Trophoblast cell (in vitro differentiated cells and primary cell): ENCODE measurements around the gene AGXT.

Experiments
- DNase-seq, 2 donors: peaks; one replicate each; pipeline ENCODE4 v3.0.0-alpha.2; 2016
- H2AFZ ChIP-seq: 2 replicates; pipeline ENCODE4 v1.6.1; 2013; ENCODE audit warnings: low read length, moderate library complexity, mild to moderate bottlenecking; ENCODE audit not compliant: insufficient read depth, poor library complexity
- H2AK5ac ChIP-seq: 2 replicates; pipeline ENCODE4 v1.6.1; 2013; ENCODE audit warnings: mild to moderate bottlenecking, low read length
- H2BK120ac ChIP-seq: 2 replicates; pipeline ENCODE4 v1.6.1; 2013; ENCODE audit warnings: low read length, mild to moderate bottlenecking, moderate library complexity; ENCODE audit not compliant: insufficient read depth, poor library complexity
- H2BK12ac ChIP-seq: 2 replicates; pipeline ENCODE4 v1.6.1; 2013; ENCODE audit warnings: mild to moderate bottlenecking, low read length, moderate library complexity
- H2BK5ac ChIP-seq: 2 replicates; pipeline ENCODE4 v1.6.1; 2013; ENCODE audit warnings: low read length, low read depth, moderate library complexity, mild to moderate bottlenecking; ENCODE audit not compliant: poor library complexity
- H3K14ac ChIP-seq: 2 replicates; pipeline ENCODE4 v1.6.1; 2013; ENCODE audit warnings: mild to moderate bottlenecking, low read length
- H3K18ac ChIP-seq: 2 replicates; pipeline ENCODE4 v1.6.1; 2013; ENCODE audit warnings: mild to moderate bottlenecking, low read length
- H3K23ac ChIP-seq: 2 replicates; pipeline ENCODE4 v1.6.1; 2013; ENCODE audit warnings: low read length
- H3K27ac ChIP-seq: 2 replicates; pipeline ENCODE4 v1.5.1; 2013; ENCODE audit warnings: low read depth, mild to moderate bottlenecking, inconsistent platforms, low read length, moderate library complexity
- H3K27me3 ChIP-seq: 2 replicates; pipeline ENCODE4 v1.6.1; 2013; ENCODE audit warnings: inconsistent platforms, mild to moderate bottlenecking, low read length, moderate library complexity; ENCODE audit not compliant: insufficient read depth
- H3K36me3 ChIP-seq, 2 experiments: 1 replicate in 1 of 2; 2 replicates in 1 of 2; pipeline ENCODE4 v1.6.1; 2013; ENCODE audit warnings: low read length in 2 of 2, mild to moderate bottlenecking in 2 of 2, moderate library complexity in 1 of 2; ENCODE audit not compliant: insufficient read depth in 2 of 2, control insufficient read depth in 1 of 2
- H3K4ac ChIP-seq: 2 replicates; pipeline ENCODE4 v1.6.1; 2013; ENCODE audit warnings: low read depth, mild to moderate bottlenecking, low read length, moderate library complexity
- H3K4me1 ChIP-seq, 2 experiments: 1 replicate in 1 of 2; 2 replicates in 1 of 2; pipeline ENCODE4 v1.6.1; 2013; ENCODE audit warnings: low read length in 2 of 2, mild to moderate bottlenecking in 2 of 2, moderate library complexity in 1 of 2; ENCODE audit not compliant: insufficient read depth in 2 of 2, control insufficient read depth in 1 of 2
- H3K4me2 ChIP-seq: 2 replicates; pipeline ENCODE4 v1.6.1; 2013; ENCODE audit warnings: inconsistent platforms, mild to moderate bottlenecking, low read length, moderate library complexity
- H3K4me3 ChIP-seq: 2 replicates; pipeline ENCODE4 v1.5.1; 2013; ENCODE audit warnings: mild to moderate bottlenecking, low read depth, low read length, inconsistent platforms
- H3K79me1 ChIP-seq: one replicate; pipeline ENCODE4 v1.6.1; 2013; ENCODE audit warnings: low read length
- H3K79me2 ChIP-seq: 2 replicates; pipeline ENCODE4 v1.6.1; 2013; ENCODE audit warnings: low read length, mild to moderate bottlenecking; ENCODE audit not compliant: control insufficient read depth, insufficient read depth, poor library complexity
- H3K9ac ChIP-seq: 2 replicates; pipeline ENCODE4 v1.6.1; 2013; ENCODE audit warnings: mild to moderate bottlenecking, low read length
- H3K9me3 ChIP-seq: 2 replicates; pipeline ENCODE4 v1.6.1; 2013; ENCODE audit warnings: low read depth, mild to moderate bottlenecking, control low read depth, inconsistent platforms, low read length; ENCODE audit not compliant: insufficient read depth
- H4K12ac ChIP-seq: 2 replicates; pipeline ENCODE4 v1.6.1; 2013; ENCODE audit warnings: low read depth, mild to moderate bottlenecking, low read length, moderate library complexity
- H4K8ac ChIP-seq: 2 replicates; pipeline ENCODE4 v1.6.1; 2013; ENCODE audit warnings: low read depth, mild to moderate bottlenecking, low read length, moderate library complexity
- H4K91ac ChIP-seq: one replicate; pipeline ENCODE4 v1.6.1; 2013; ENCODE audit warnings: low read depth, mild to moderate bottlenecking, low read length, moderate library complexity
- WGBS: extraction: QIAGEN DNeasy Blood & Tissue Kit; methylation state at CpG from one replicate; pipeline ENCODE4 v1.1.7; 2013; ENCODE audit warnings: missing lambda C conversion rate; ENCODE audit not compliant: insufficient read length, insufficient coverage; ENCODE audit errors: extremely low coverage; 5-methylcytosine and 5-hydroxymethylcytosine counted together

The AGXT gene

DNA sequence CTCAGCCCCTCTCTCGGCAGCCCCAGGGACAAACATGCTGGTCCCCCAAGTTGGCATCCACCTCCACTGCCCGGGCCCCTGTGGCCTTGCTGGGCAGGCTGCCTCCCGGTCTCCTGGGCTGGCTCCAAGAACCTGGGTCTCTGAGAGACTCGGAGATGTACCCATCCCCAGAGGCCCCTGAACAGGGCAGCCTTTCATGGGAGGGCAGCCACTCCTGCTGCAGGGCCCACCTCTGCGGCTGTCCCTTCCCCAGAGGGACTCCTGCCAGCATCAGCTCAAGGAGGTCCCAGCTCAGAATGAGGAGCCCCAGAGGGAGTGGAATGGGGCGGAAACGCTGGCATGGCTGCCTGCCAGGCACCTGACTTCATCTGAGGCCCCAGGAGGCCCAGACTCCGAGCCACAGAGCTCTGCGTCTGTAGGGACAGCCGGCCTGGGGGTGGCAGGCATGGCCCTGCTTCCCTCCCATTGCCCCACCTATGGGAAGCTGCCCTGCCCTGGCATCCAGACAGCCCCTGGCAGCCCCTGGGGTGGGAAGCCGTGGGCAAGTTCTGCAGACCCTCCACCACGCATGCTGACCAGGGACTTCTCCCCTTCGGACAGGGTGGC is 36.7 kb downstream of the AGXT start:
- H2BK120ac ChIP-seq, result no peak overlapping the region
- H3K4me3 ChIP-seq, result peak overlapping the region; percentile 13
- no CpG with 5 or more reads among the region's 13 CpGs for WGBS
- no peak overlapping the region for H2BK12ac ChIP-seq
- no peak overlapping the region for H2AK5ac ChIP-seq
- no peak overlapping the region for H2BK5ac ChIP-seq
- no peak overlapping the region for H3K27ac ChIP-seq
- no peak overlapping the region for H3K14ac ChIP-seq
- no peak for DNase-seq
- no peak overlapping the region for H4K91ac ChIP-seq
- peaks cover 4% of the 10 kb centered on the region in 2 experiments for H3K4me1 ChIP-seq
- H3K9ac ChIP-seq, result no peak overlapping the region
- no peak overlapping the region for H3K4me2 ChIP-seq
- no peak overlapping the region for H3K23ac ChIP-seq
- no peak overlapping the region for H4K8ac ChIP-seq
- H3K9me3 ChIP-seq, result peaks cover 3% of the 10 kb centered on the region
- no peak overlapping the region for H3K4ac ChIP-seq
- H2AFZ ChIP-seq, result no peak overlapping the region
- no peaks in the 10 kb centered on the region for H3K79me1 ChIP-seq
- H3K27me3 ChIP-seq, result peaks cover 4% of the 10 kb centered on the region
- no peak overlapping the region for H3K18ac ChIP-seq
- no peaks in the 10 kb centered on the region for H3K79me2 ChIP-seq
- no peak overlapping the region for H4K12ac ChIP-seq
- no peaks in the 10 kb centered on the region for H3K36me3 ChIP-seq

DNA sequence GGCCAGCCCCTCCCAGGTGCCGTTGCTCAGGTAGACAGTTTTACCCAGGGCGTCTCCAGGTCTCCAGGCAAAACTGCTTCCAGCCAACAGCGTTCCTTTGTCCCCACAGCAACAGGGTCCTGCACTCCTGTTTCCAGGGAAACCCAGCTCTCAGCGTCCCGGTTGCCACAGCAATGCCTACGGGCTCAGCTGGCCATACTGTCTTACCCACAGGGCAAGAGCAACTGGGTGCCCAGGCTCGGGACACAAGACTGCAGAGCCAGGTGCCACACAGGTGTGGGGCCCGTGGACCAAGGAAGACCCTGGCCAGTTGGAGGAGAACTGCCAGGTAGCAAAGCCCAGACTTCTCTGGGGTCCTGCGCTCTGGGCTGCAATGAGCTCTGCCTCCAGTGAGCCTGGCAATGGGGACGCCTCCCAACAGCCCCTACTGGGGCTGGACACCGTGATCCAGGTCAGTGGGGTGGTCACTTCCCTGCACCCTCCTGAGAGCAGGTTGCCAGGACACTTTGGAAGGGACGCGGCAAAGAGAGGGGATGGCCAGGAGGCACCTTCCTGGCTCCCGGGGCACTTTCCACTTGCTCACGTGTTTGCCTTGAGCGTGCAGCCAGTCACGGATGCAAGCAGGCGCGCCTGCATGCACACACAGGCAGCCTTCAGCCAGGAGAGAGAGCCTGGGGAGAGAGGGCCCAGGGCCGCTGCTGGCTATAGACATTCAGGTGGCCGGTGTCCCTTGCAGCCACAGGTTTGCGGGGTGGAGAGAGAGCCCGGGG is 37.7 kb downstream of the AGXT start, which contains the start of gene CROCC2:
CROCC2 (plus strand) TSS at position 196 of the 770 bp plus-strand sequence; CDS start at position 374, 178 bp downstream.
- Histone ChIP-seq H4K8ac (no peak within 1 kb of the TSS), H3K27me3 (peaks cover 4% of the 10 kb centered on the region), H2AK5ac (no peak within 1 kb of the TSS), H3K14ac (no peak within 1 kb of the TSS), H4K12ac (no peak within 1 kb of the TSS), H3K4me1 (peaks cover 4% of the 10 kb centered on the region in 2 experiments), H4K91ac (no peak within 1 kb of the TSS), H3K18ac (no peak within 1 kb of the TSS), H3K9me3 (peaks cover 3% of the 10 kb centered on the region), H3K4me2 (no peak within 1 kb of the TSS), H3K23ac (no peak within 1 kb of the TSS), H2BK120ac (no peak within 1 kb of the TSS), H2BK12ac (no peak within 1 kb of the TSS), H3K36me3 (no peaks in the 10 kb centered on the region), H3K9ac (no peak within 1 kb of the TSS), H3K4ac (no peak within 1 kb of the TSS), H3K27ac (no peak within 1 kb of the TSS), H3K79me2 (no peaks in the 10 kb centered on the region), H3K79me1 (no peaks in the 10 kb centered on the region), H2AFZ (no peak within 1 kb of the TSS), H3K4me3 (peak within 1 kb of the TSS; percentile 13), H2BK5ac (no peak within 1 kb of the TSS)
- no CpG with 5 or more reads among the region's 23 CpGs for WGBS
- peak; percentile 47 to 70 for DNase-seq

DNA sequence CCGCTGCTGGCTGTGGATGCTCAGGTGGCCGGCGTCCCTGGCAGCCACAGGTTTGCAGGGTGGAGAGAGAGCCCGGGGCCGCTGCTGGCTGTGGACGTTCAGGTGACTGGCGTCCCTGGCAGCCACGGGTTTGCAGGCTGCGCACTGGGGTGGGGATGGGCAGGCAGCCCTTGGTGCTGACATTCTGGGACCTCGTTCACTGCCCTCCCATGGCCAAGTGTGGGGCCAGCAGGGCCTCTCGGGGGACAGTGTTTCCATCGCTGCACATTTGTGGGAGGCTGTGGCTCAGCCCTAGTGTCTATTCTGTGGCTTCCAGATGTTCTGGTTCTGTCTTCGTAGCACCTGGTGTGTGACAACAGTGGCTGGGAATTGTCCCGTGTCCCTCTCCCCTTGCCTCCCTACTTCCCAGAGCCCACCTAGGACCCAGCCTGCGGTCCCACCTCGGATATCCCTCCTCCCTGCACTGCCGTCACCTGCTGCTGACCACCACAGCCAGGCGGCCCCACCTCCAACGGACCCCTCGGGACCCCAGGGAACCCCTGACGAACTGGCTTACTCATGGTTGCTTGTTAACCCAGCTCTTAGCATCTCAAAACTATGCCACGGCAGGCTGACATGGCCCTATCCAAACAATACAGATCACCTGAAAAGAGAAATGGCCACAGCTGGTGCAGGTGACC is 38.4 kb downstream of the AGXT start:
- peaks cover 3 to 4% of the 10 kb centered on the region in 2 experiments for H3K4me1 ChIP-seq
- no peak overlapping the region for H2BK12ac ChIP-seq
- no peaks in the 10 kb centered on the region for H3K79me1 ChIP-seq
- no peak overlapping the region for H3K4me3 ChIP-seq
- H3K9me3 ChIP-seq, result peaks cover 3% of the 10 kb centered on the region
- H2BK5ac ChIP-seq, result no peak overlapping the region
- no peak overlapping the region for H4K91ac ChIP-seq
- no peak overlapping the region for H4K8ac ChIP-seq
- WGBS, result no CpG with 5 or more reads among the region's 22 CpGs
- no peak overlapping the region for H3K14ac ChIP-seq
- H3K27ac ChIP-seq, result no peak overlapping the region
- H3K23ac ChIP-seq, result no peak overlapping the region
- no peak overlapping the region for H3K4ac ChIP-seq
- peak overlapping the region; percentile 18 for H3K9ac ChIP-seq
- H3K27me3 ChIP-seq, result peaks cover 4% of the 10 kb centered on the region
- no peak overlapping the region for H3K18ac ChIP-seq
- H3K4me2 ChIP-seq, result no peak overlapping the region
- H2BK120ac ChIP-seq, result no peak overlapping the region
- no peak overlapping the region for H2AFZ ChIP-seq
- DNase-seq, result no peak
- no peaks in the 10 kb centered on the region for H3K79me2 ChIP-seq
- H2AK5ac ChIP-seq, result no peak overlapping the region
- H4K12ac ChIP-seq, result no peak overlapping the region
- H3K36me3 ChIP-seq, result no peaks in the 10 kb centered on the region

DNA sequence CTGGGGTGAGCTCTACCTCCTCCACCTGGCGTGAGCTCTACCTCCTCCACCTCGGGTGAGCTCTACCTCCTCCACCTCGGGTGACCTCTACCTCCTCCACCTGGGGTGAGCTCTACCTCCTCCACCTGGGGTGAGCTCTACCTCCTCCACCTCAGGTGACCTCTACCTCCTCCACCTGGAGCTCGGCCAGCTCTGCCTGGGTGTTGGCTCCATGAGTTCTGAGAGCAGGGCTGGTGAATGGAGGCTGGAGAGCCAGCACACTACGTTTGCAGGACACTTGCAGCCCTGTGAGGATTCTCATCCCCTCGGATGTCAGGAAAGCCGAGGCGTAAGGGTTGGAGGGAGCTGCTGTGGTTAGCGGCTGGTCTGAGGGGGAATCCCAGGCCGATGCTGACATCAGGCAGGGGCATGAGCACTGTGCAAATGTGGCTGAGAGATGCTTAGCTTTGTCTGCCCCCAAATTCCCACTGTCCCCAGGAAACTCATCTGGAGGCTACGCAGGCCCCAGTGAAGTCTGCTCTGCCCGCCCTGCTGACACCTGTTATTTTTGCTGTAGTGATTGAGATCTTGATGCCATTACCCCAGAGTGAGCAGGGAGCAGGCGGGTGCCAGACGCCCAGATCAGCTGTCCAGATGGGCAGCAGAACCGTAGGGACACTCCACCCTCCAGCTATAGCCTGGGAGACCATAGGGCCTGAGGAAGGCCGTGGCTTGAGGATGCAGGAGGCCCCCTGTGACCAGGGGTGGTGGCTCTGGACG is 40.8 kb downstream of the AGXT start:
- Histone ChIP-seq H3K27ac (no peak overlapping the region), H2BK12ac (no peak overlapping the region), H4K8ac (no peak overlapping the region), H3K14ac (no peak overlapping the region), H3K23ac (no peak overlapping the region), H3K9me3 (peaks cover 3% of the 10 kb centered on the region), H3K4me1 (peaks cover 0 to 5% of the 10 kb centered on the region in 2 experiments), H2AFZ (no peak overlapping the region), H2AK5ac (no peak overlapping the region), H4K91ac (no peak overlapping the region), H3K4ac (no peak overlapping the region), H3K27me3 (peaks cover 4% of the 10 kb centered on the region), H2BK5ac (no peak overlapping the region), H2BK120ac (no peak overlapping the region), H3K9ac (no peak overlapping the region), H3K4me2 (no peak overlapping the region), H3K4me3 (no peak overlapping the region), H3K36me3 (no peaks in the 10 kb centered on the region), H4K12ac (no peak overlapping the region), H3K79me1 (no peaks in the 10 kb centered on the region), H3K18ac (no peak overlapping the region), H3K79me2 (no peaks in the 10 kb centered on the region)
- no peak for DNase-seq
- no CpG with 5 or more reads among the region's 17 CpGs for WGBS
